Smooth muscle cell (in vitro differentiated cells): ENCODE data around the gene FAM78A. TPM values are rescaled to one million over a fixed set of nuclear protein-coding genes. Genes with fewer than 3 reads are reported as not detected.

Experiments
- DNase-seq: peaks from one replicate; lab custom pipeline; 2025; ENCODE audit not compliant: unreplicated experiment; lab: John Stamatoyannopoulos, UW
- H2AFZ ChIP-seq: fragments of 200-600 bp; sonication (generic); 2 replicates; pipeline ENCODE4 v1.6.0; 2016; ENCODE audit warnings: antibody characterized with exemption, low read depth, mild to moderate bottlenecking
- H3F3A ChIP-seq: fragments of 200-600 bp; sonication (generic); 2 replicates; pipeline ENCODE4 v1.6.0; 2017; ENCODE audit warnings: antibody characterized with exemption, low read depth
- H3K27ac ChIP-seq: fragments of 200-600 bp; sonication (generic); 2 replicates; pipeline ENCODE4 v1.5.1; 2016; ENCODE audit warnings: low read depth, mild to moderate bottlenecking
- H3K27me3 ChIP-seq: fragments of 200-600 bp; sonication (generic); 2 replicates; pipeline ENCODE4 v1.6.1; 2016; ENCODE audit warnings: low read depth, mild to moderate bottlenecking
- H3K36me3 ChIP-seq: fragments of 200-600 bp; sonication (generic); 2 replicates; pipeline ENCODE4 v1.5.1; 2016; ENCODE audit warnings: low read depth
- H3K4me1 ChIP-seq: fragments of 200-600 bp; sonication (generic); 2 replicates; pipeline ENCODE4 v1.5.1; 2016; ENCODE audit warnings: low read depth
- H3K4me2 ChIP-seq: fragments of 200-600 bp; sonication (generic); 2 replicates; pipeline ENCODE4 v1.6.0; 2016; ENCODE audit warnings: mild to moderate bottlenecking
- H3K4me3 ChIP-seq: fragments of 200-600 bp; sonication (generic); 2 replicates; pipeline ENCODE4 v1.5.1; 2016; ENCODE audit warnings: mild to moderate bottlenecking
- H3K79me2 ChIP-seq: fragments of 200-600 bp; sonication (generic); 2 replicates; pipeline ENCODE4 v1.6.0; 2016; ENCODE audit warnings: low read depth, mild to moderate bottlenecking
- H3K9ac ChIP-seq: fragments of 200-600 bp; sonication (generic); 2 replicates; pipeline ENCODE4 v1.6.0; 2016; ENCODE audit warnings: low read depth
- H3K9me3 ChIP-seq: fragments of 200-600 bp; sonication (generic); replicated peaks from 2 replicates; pipeline ENCODE4 v1.5.1; 2016; ENCODE audit warnings: low read depth
- H4K20me1 ChIP-seq: fragments of 200-600 bp; sonication (generic); 2 replicates; pipeline ENCODE4 v1.6.0; 2016; ENCODE audit warnings: low read depth
- CTCF ChIP-seq: fragments of 200-600 bp; sonication (generic); IDR thresholded peaks from 2 replicates; pipeline ENCODE4 v1.5.1; 2017; ENCODE audit warnings: borderline replicate concordance, mild to moderate bottlenecking, antibody characterized with exemption; ENCODE audit not compliant: insufficient read depth, poor library complexity, severe bottlenecking
- WGBS: methylation state at CpG from one replicate; pipeline ENCODE4 v1.1.7; 2016; ENCODE audit warnings: low lambda C conversion rate; 5-methylcytosine and 5-hydroxymethylcytosine counted together
- polyA plus RNA-seq: library from polyadenylated mRNA; unstranded; fragments of >200 nt; fragmentation: Nextera tagmentation; extraction: Ambion mirVana; gene quantifications from 2 replicates; pipeline ENCODE4 v1.2.1, GENCODE V29; 2016
- total RNA-seq: library from RNA; depleted of rRNA; stranded (reverse); fragments of >200 nt; gene quantifications from 2 replicates; pipeline ENCODE4 v1.2.3, GENCODE V29; 2014

The FAM78A gene
- total and polyA plus RNA-seq, 2 experiments from 2014 or later: 3.6 to 4.2 TPM

- no peak for DNase-seq
- 96% methylated on average over 33 of the region's 33 CpGs for WGBS
- no peak overlapping the region for H3K4me2 ChIP-seq
Observed at GRCh38 chr9:131260751-131261452, 15.4 kb downstream of the FAM78A start.

GRCh38 chr9:131259916-131260597 lies 16.3 kb downstream of the FAM78A start:
- H3K36me3 ChIP-seq: no peaks in the 10 kb centered on the region

More at GRCh38 chr9:131260751-131261452, 15.4 kb downstream of the FAM78A start:
- H3K9me3 ChIP-seq: no peaks in the 10 kb centered on the region
- no peaks in the 10 kb centered on the region for H3K79me2 ChIP-seq
- no peak overlapping the region for H2AFZ ChIP-seq
- H4K20me1 ChIP-seq: no peaks in the 10 kb centered on the region
- H3K27ac ChIP-seq: no peak overlapping the region
- no peak overlapping the region for H3K9ac ChIP-seq
- no peak for TF ChIP-seq CTCF
- H3F3A ChIP-seq: peaks cover 3% of the 10 kb centered on the region
- no peaks in the 10 kb centered on the region for H3K27me3 ChIP-seq
- H3K36me3 ChIP-seq: no peaks in the 10 kb centered on the region
- H3K4me3 ChIP-seq: no peak overlapping the region
- no peaks in the 10 kb centered on the region for H3K4me1 ChIP-seq

GRCh38 chr9:131259432-131259898 lies 16.8 kb downstream of the FAM78A start:
- Histone ChIP-seq H3K4me3 (no peak overlapping the region), H3K9ac (no peak overlapping the region), H3K79me2 (no peaks in the 10 kb centered on the region), H3K4me1 (no peaks in the 10 kb centered on the region), H3K4me2 (no peak overlapping the region), H2AFZ (no peak overlapping the region), H3K36me3 (no peaks in the 10 kb centered on the region), H3K27me3 (no peaks in the 10 kb centered on the region), H3F3A (peaks cover 3% of the 10 kb centered on the region), H3K27ac (no peak overlapping the region), H4K20me1 (no peaks in the 10 kb centered on the region), H3K9me3 (no peaks in the 10 kb centered on the region)
- TF ChIP-seq CTCF: no peak
- 96% methylated on average over 12 of the region's 12 CpGs for WGBS
- DNase-seq: no peak

More at GRCh38 chr9:131259916-131260597, 16.3 kb downstream of the FAM78A start:
- Histone ChIP-seq H3K27me3 (no peaks in the 10 kb centered on the region), H2AFZ (no peak overlapping the region), H3F3A (peaks cover 3% of the 10 kb centered on the region), H3K4me2 (no peak overlapping the region), H4K20me1 (no peaks in the 10 kb centered on the region), H3K27ac (no peak overlapping the region), H3K4me1 (no peaks in the 10 kb centered on the region), H3K79me2 (no peaks in the 10 kb centered on the region), H3K4me3 (no peak overlapping the region), H3K9me3 (no peaks in the 10 kb centered on the region), H3K9ac (no peak overlapping the region)
- no peak for DNase-seq
- TF ChIP-seq CTCF: no peak
- 90% methylated on average over 20 of the region's 20 CpGs for WGBS
